Uterus (tissue), 2 donors: ENCODE data around the gene HS6ST3.

ENCODE experiments used
- CTCF ChIP-seq, 4 experiments: fragments of 200-600 bp in 2 of 4; fragments of 450-650 bp in 2 of 4; sonication (generic) in 2 of 4; IDR thresholded peaks; one replicate each; pipeline ENCODE4 v1.5.1; 2016 to 2019; ENCODE audit warnings: antibody characterized with exemption in 4 of 4, mild to moderate bottlenecking in 2 of 4, moderate library complexity in 1 of 4
- POLR2A ChIP-seq, 2 donors: fragments of 450-650 bp; IDR thresholded peaks; one replicate each; pipeline ENCODE4 v1.6.1; 2016; ENCODE audit warnings: antibody characterized with exemption in 2 of 2, mild to moderate bottlenecking in 1 of 2, moderate library complexity in 1 of 2

GRCh38 chr13:96475103-96475502 is 385.2 kb downstream of the HS6ST3 start:
- TF ChIP-seq CTCF (IDR thresholded peaks at IDR 0.05) (no peak), POLR2A (IDR thresholded peaks at IDR 0.05) (no peak)
